Immature natural killer cell (primary cell): Measurements from ENCODE around the gene PRSS2. TPM values are rescaled to one million over a fixed set of nuclear protein-coding genes. Genes with fewer than 3 reads are reported as not detected.

Source experiments
- DNase-seq, 3 donors: peaks; one replicate each; pipeline ENCODE4 v3.0.0; 2022; ENCODE audit warnings: mixed read lengths in 1 of 3
- H3K27ac Mint-ChIP-seq, 6 donors: one replicate each; pipeline ENCODE4 v1.8.0; 2020; ENCODE audit warnings: mixed read lengths in 6 of 6, mild to moderate bottlenecking in 5 of 6, inconsistent platforms in 4 of 6, moderate library complexity in 3 of 6
- H3K27me3 Mint-ChIP-seq, 3 donors: one replicate each; pipeline ENCODE4 v1.8.0; 2020 to 2021; ENCODE audit warnings: low read depth in 3 of 3, mild to moderate bottlenecking in 3 of 3, mixed read lengths in 3 of 3, moderate library complexity in 3 of 3, inconsistent platforms in 1 of 3
- H3K36me3 Mint-ChIP-seq, 3 donors: one replicate each; pipeline ENCODE4 v1.8.0; 2020; ENCODE audit warnings: mixed read lengths in 3 of 3, inconsistent platforms in 2 of 3, mild to moderate bottlenecking in 2 of 3
- H3K4me1 Mint-ChIP-seq, 2 donors: one replicate each; pipeline ENCODE4 v1.8.0; 2020; ENCODE audit warnings: inconsistent platforms in 2 of 2, mild to moderate bottlenecking in 2 of 2, mixed read lengths in 2 of 2, moderate library complexity in 1 of 2
- H3K4me3 Mint-ChIP-seq, 5 donors: one replicate each; pipeline ENCODE4 v1.8.0; 2020; ENCODE audit warnings: mild to moderate bottlenecking in 5 of 5, mixed read lengths in 5 of 5, inconsistent platforms in 3 of 5, moderate library complexity in 3 of 5
- H3K9me3 Mint-ChIP-seq, 6 donors: one replicate each; pipeline ENCODE4 v1.8.0; 2020; ENCODE audit warnings: mild to moderate bottlenecking in 6 of 6, mixed read lengths in 6 of 6, inconsistent platforms in 4 of 6, moderate library complexity in 3 of 6
- polyA plus RNA-seq, 3 donors: library from polyadenylated mRNA; unstranded; fragments of 300-500 nt; fragmentation: Illumina TruSeq; gene quantifications; one replicate each; pipeline ENCODE4 v1.2.3, GENCODE V29; 2021

Gene PRSS2
- polyA plus RNA-seq, 3 donors from 2014 or later, result not detected

- H3K36me3 Mint-ChIP-seq, result peaks cover 0 to 7% (median 0%) of the 10 kb centered on the region in 3 donors
- H3K4me3 Mint-ChIP-seq, result no peak overlapping the region
- peaks cover 2 to 8% (median 7%) of the 10 kb centered on the region in 3 donors for H3K27me3 Mint-ChIP-seq
- no peaks in the 10 kb centered on the region for H3K9me3 Mint-ChIP-seq
- H3K27ac Mint-ChIP-seq, result no peak overlapping the region
- peaks cover 21% of the 10 kb centered on the region in 2 donors for H3K4me1 Mint-ChIP-seq
- no peak for DNase-seq
Measured at GRCh38 chr7:142814451-142814850, 43.7 kb downstream of the PRSS2 start.

GRCh38 chr7:142815134-142815533 lies 44.4 kb downstream of the PRSS2 start:
- no peaks in the 10 kb centered on the region for H3K9me3 Mint-ChIP-seq
- H3K4me3 Mint-ChIP-seq, result no peak overlapping the region
- H3K4me1 Mint-ChIP-seq, result peaks cover 14% of the 10 kb centered on the region in 2 donors
- no peak for DNase-seq
- H3K27me3 Mint-ChIP-seq, result peaks cover 0 to 10% (median 5%) of the 10 kb centered on the region in 3 donors
- H3K27ac Mint-ChIP-seq, result no peak overlapping the region
- H3K36me3 Mint-ChIP-seq, result peaks cover 0 to 7% (median 0%) of the 10 kb centered on the region in 3 donors

- DNase-seq, result no peak
- Mint-ChIP-seq H3K4me1 (no peaks in the 10 kb centered on the region), H3K4me3 (no peak overlapping the region), H3K36me3 (peaks cover 4 to 10% (median 4%) of the 10 kb centered on the region in 3 donors), H3K27ac (no peak overlapping the region), H3K9me3 (peaks cover 0 to 4% (median 0%) of the 10 kb centered on the region in 6 donors), H3K27me3 (peaks cover 4 to 12% (median 6%) of the 10 kb centered on the region in 3 donors)
Measured at GRCh38 chr7:142817506-142817905, 46.7 kb downstream of the PRSS2 start.

GRCh38 chr7:142819530-142819929 lies 48.8 kb downstream of the PRSS2 start:
- Mint-ChIP-seq H3K4me3 (no peak overlapping the region), H3K4me1 (no peaks in the 10 kb centered on the region), H3K9me3 (peaks cover 0 to 4% (median 0%) of the 10 kb centered on the region in 6 donors), H3K27ac (no peak overlapping the region), H3K27me3 (peaks cover 5 to 12% (median 6%) of the 10 kb centered on the region in 3 donors), H3K36me3 (peaks cover 4 to 13% (median 4%) of the 10 kb centered on the region in 3 donors)
- no peak for DNase-seq

- Mint-ChIP-seq H3K9me3 (peaks cover 0 to 4% (median 1%) of the 10 kb centered on the region in 6 donors), H3K4me1 (no peaks in the 10 kb centered on the region), H3K4me3 (no peak overlapping the region), H3K27me3 (peaks cover 7 to 18% (median 10%) of the 10 kb centered on the region in 3 donors), H3K27ac (no peak overlapping the region), H3K36me3 (peaks cover 4 to 8% (median 6%) of the 10 kb centered on the region in 3 donors)
- no peak for DNase-seq
Measured at GRCh38 chr7:142822714-142823113, 51.9 kb downstream of the PRSS2 start.

Other genes starting within 250 kb of the PRSS2 start
- under 1 TPM in 1 of 3 donors, not detected in 2; 0.13 TPM for gene PRSS1, start 21.5 kb upstream of the PRSS2 start, polyA plus RNA-seq
- gene EPHB6, start 84.1 kb downstream of the PRSS2 start, polyA plus RNA-seq, result 1 to 10 TPM; 2.4 to 3.8 (median 2.6) TPM
- not detected for gene TRPV6, start 114.8 kb downstream of the PRSS2 start, polyA plus RNA-seq
- not detected for gene TRPV5, start 162.8 kb downstream of the PRSS2 start, polyA plus RNA-seq
- gene LLCFC1, start 168.5 kb downstream of the PRSS2 start, polyA plus RNA-seq, result not detected
- gene KEL, start 191.4 kb downstream of the PRSS2 start, polyA plus RNA-seq, result not detected